Fibroblast of the conjunctiva (primary cell): ENCODE measurements around the gene MBD2.
"Not testable (repeated sequence)": the region's sequence is repeated elsewhere in the genome, so short reads cannot be mapped to it uniquely, and the experiment has no call there.

Experiments used
- DNase-seq: peaks from one replicate; pipeline ENCODE4 v3.0.0-alpha.2; 2010; ENCODE audit warnings: low read depth

MBD2 gene, protein sequence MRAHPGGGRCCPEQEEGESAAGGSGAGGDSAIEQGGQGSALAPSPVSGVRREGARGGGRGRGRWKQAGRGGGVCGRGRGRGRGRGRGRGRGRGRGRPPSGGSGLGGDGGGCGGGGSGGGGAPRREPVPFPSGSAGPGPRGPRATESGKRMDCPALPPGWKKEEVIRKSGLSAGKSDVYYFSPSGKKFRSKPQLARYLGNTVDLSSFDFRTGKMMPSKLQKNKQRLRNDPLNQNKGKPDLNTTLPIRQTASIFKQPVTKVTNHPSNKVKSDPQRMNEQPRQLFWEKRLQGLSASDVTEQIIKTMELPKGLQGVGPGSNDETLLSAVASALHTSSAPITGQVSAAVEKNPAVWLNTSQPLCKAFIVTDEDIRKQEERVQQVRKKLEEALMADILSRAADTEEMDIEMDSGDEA

DNA sequence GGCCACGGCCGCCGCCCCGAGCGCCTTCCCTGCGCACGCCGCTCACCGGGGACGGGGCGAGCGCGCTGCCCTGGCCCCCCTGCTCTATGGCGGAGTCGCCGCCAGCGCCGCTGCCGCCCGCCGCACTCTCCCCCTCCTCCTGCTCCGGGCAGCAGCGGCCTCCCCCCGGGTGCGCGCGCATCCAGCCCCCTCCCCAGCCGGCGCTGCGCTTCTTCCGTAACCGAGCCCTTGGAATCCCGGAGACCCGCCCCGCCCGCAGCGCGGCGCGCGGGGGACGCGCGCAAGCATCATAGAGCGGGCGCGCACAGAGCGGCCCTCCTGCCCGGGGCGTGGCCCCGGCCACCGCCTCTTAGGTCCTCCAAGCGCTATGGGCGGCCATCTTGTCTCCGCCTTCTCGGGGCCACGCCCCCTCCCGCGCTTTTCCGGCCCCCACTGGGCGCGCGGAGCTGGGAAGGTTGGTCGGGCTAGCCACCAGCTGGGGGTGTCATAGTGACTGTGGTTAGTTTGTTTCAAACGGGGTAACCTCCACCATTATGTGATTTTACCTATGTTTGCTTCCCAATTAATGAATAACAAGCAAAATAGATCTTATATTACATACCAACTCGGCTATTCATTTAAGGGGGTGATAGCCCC, at the start of gene MBD2:
Gene MBD2, minus strand, starts transcription at position 291 of the 636 bp plus-strand sequence. Its CDS starts 110 bp downstream, at position 181.
- peak; percentile 92 for DNase-seq

GRCh38 chr18:54269893-54270844, 45.7 kb upstream of the MBD2 start:
- peak; percentile 8 for DNase-seq

GRCh38 chr18:54268751-54269150, 44.3 kb upstream of the MBD2 start:
- no peak for DNase-seq

DNA sequence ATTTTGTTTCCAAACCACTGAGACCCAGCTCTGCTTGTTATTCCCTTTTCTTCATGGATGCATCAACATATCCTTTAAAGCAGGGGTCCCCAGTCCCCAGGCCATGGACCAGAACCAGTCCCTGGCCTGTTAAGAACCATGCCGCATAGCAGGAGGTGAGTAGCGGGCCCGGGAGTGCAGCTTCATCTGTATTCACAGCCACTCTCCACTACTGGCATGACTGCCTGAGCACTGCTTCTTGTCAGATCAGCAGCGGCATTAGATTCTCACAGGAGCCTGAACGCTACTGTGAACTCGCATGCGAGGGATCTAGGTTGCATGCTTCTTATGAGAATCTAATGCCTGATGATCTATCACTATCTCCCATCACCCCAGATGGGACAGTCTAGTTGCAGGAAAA, 43.2 kb upstream of the MBD2 start:
- DNase-seq, result no peak

- DNase-seq, result no peak
These were observed 39.5 kb upstream of the MBD2 start for GRCh38 chr18:54263904-54264336.

DNA sequence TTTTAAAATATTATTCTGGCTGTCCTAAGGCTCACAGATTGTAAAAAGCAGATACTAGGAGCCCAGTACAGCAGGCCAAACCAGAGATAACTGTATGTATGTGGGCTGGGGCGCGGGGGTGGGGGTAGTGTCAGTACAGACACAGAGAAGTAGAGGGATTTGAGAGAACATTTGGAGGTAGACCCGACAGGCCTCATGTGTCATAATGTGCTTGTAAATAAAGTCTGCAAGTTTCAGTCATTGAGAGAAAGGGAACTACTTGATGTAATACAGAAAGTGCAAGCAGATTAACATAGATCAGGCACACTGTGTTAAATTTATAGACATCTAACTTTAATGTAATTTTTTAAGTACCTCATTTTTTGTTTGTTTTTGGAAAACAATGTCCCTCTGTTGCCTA, 37.4 kb upstream of the MBD2 start:
- no peak for DNase-seq

DNA sequence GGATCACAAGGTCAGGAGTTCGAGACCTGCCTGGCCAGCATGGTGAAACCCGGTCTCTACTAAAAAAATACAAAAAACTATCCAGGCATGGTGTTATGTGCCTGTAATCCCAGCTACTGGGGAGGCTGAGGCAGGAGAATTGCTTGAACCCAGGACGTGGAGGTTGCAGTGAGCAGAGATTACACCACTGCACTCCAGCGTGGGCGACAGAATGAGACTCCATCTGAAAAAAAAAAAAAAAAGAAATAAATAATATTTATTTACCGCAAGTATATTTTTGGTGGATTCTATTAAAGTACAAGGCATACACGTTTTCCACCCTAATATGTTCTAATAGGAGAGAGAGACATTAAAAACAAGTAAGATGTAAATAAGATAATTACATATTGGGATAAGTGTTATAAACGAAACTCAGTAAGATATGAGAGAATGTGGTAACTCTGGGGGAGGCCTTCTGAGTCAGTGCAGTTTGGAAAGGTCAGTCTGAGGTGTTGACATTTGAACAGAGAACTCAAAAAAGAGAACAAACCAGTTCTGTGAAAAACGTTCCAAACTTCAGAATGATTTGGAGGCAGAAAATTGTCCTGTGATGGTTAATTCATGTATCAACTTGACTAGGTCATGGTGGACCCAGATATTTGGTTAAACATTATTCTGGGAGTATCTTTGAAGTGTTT, 36.1 kb upstream of the MBD2 start:
- DNase-seq, result no peak

DNA sequence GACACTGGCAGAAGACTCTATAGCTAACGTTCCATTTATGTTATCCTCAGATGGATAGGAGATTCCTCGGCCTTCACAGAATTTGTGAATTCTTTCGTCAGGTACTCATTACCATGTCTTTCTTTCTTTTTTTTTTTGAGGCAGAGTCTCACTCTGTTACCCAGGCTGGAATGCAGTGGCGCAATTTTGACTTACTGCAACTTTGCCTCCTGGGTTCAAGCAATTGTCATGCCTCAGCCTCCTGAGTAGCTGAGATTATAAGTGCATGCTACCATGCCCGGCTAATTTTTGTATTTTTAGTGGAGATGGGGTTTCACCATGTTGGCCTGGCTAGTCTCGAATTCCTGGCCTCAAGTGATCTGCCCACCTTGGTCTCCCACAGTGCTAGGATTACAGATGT, 33.3 kb upstream of the MBD2 start:
- not testable (repeated sequence) for DNase-seq

DNA sequence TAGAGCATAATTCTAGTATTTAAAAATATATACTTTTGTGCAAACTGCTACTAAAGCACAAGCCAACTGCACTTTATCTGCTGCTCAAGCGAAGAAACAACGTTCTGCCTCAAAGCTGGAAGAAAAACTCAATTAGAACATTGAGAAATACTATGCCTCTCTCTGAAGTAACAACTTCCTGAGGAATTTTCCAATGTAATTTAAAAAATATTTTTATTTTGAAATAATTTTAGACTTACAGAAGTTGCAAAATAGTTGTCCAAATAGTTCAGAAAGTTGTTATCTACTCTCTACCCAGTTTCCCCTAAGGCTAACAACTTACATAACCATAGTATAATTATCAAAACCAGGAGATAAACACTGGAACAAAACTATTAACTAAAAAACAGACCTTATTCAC, 32.5 kb upstream of the MBD2 start:
- no peak for DNase-seq

- DNase-seq, result no peak
These were observed 30.7 kb upstream of the MBD2 start for GRCh38 chr18:54255141-54255540.

DNA sequence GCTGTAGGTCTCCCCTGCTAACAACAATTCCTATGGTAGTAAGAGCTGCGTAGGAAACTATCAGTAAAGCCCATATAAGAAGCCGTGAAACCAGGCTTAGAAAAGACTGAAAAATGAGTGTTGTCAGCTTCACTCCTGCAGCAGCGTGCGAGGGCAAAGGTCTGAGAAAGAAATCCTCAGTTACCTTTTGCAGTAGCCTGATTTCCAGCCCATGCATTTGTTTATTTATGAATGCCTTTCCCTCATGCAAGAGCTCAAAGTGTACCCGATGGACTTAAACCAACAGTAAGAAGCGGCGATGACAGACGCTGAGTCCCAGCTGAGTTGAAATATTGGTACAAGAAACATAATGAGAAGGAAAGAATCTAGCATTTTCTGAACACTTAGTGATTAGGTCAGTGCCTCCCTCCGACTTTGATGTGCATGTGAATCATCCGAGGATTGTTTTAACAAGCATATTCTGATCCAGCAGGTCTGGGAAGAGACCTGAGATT, 29.8 kb upstream of the MBD2 start:
- DNase-seq, result no peak

- DNase-seq, result no peak
These were observed 27.3 kb upstream of the MBD2 start for GRCh38 chr18:54251606-54252390.

- no peak for DNase-seq
These were observed 26.4 kb upstream of the MBD2 start for GRCh38 chr18:54250846-54251261.

DNA sequence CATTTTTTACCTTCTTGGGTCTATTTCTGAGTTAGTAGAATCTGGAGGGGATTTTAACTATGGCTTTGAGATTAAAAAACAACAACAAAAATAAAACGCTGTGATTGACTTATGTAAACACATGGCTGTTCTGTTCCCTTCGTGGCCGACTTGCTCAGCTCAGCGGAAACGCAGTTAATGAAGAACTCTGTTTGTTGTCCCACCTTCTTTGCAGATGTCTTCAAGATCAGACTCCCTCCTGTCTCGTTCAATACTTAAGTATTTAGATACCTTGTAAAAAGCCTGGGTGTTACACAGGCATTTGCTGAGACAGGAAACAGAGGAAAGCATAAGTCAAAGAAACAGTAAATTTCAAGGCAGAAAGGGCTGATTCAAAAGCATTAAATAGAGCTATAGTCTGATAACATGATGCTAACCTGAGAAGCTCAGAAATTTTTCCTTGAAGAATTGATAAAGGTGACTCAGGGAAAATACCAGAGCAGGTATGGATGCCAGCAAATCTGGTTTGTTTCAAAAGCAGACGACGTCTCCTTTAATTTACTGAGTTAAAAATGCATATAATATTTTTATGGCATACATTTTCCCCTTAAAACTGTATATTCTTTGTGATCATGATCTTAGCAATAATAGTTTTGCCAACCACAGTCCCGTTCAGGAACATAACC, 23.2 kb upstream of the MBD2 start:
- DNase-seq, result no peak

- DNase-seq, result no peak
These were observed 17.9 kb upstream of the MBD2 start for GRCh38 chr18:54242327-54242726.

GRCh38 chr18:54241483-54241882, 17.0 kb upstream of the MBD2 start:
- no peak for DNase-seq

DNA sequence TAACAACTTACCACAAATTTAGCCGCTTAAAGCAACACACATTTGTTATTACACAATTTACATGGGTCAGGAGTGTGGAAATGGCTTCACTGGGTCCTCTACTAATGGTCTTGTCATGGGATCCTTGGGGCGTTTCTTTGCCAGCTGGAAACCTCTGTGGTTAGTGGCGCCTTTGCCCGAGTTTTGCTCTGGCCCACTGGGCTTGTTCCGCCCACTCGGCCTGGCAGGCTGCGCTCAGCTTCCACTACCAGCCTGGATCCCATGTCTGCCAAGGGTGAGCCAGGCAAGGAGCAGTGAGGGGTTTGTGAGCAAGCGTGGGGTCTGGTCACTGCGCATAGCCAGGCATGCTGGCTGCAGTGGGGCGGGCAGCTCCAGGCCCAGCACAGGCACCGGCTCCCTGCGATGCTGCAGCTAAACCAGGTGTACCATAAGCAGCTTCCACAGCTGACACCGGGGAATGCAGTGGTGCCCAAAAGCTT, 16.2 kb upstream of the MBD2 start:
- no peak for DNase-seq

DNA sequence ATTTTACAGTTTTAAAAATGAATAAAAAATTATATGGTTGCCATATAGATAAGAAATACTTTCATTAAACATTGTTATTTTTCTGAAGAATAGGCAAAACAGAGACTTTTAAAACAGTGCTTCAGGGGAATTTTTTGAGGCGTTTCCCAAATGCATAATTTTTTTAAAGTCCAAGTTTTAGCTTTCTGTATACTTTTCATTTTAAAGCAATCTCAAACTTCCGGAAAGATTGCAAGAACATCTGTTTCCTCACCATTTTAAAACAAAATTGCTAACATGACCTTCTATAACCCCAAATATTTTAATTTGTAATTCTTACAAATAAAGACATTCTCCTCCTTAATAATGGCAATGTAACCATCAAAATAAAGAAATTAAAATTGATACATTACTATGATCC, 15.1 kb upstream of the MBD2 start:
- DNase-seq, result no peak

DNA sequence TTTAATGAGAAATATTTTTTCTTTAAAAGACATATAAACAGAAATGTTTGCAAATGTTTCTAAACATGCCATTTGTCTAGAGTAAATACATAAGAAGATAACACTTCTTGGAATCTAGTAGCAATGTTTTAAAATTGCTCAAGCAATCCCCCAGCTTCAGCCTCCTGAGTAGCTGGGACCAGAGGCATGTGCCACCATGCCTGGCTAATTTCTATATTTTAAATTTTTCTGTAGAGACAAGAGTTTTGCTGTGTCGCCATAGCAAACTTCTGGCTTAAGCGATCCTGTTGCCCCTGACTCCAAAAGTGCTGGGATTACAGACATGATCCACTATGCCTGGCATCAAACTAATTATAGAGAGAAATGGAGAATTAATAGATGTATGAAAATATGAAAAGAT, 14.6 kb upstream of the MBD2 start:
- no peak for DNase-seq
